ENCODE results near the gene LCMT1.
A peak's percentile ranks its signal among the peaks of the same experiment; 100 is the strongest.
"Not testable (repeated sequence)": the region's sequence is repeated elsewhere in the genome, so short reads cannot be mapped to it uniquely, and the experiment has no call there.

The LCMT1 gene

DNA sequence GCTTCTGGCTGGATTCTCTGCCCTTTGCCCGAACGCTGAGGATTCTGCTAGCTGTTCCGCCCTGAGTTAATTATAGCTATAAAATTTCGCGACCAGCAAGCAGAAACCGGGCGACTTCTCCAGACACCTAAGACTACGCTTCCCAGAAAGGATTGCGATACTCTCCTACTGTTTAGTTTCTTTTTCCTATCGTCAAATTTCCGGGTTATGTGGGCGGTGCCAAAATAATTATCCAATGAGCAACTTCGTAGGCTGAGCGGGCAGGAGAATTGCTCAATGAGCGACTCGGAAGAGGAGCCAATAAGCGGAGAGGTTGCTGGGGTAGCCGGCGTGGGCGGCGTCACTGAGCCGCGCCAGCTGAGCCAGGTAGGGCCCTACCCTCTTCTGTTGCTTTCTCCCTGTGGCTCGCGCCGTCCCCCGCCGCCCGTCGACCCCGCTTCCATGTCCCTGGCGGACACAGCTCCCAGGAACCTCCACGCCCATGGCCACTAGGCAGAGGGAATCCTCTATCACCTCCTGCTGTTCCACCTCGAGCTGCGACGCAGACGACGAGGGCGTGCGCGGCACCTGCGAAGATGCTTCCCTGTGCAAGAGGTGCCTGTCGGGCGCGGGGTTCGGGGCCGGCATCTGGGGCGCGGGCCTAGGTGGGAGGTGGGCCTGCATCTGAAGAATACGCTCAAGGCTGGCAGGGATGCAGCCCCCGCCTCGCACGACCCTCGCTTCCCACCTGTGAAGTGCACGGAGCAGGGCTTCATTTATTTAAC, at the start of gene LCMT1:
Gene LCMT1, plus strand, starts transcription at position 340 of the 764 bp plus-strand sequence. Its CDS starts 142 bp downstream, at position 482.
- FAIRE-seq: peak; percentile 92

DNA sequence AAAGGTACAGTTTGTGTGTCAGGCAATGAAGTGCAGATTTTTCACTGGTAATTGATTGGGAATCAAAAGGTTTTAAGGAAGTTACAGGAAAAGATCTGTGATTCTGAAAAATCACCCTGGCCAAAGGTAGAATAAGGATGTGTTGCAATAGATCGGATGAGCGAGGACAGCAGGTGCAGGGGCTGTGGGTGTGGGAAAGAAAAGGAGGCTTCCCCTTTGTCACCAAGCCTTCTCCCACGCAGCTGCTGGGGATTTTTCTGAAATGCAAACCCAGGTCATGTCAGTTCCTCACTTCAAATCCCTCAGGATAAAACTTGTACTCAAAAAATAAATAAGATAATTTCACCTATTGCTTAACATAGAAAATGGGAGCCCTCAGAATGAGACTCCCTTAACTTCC, 48.4 kb upstream of the LCMT1 start:
- FAIRE-seq: no peak

DNA sequence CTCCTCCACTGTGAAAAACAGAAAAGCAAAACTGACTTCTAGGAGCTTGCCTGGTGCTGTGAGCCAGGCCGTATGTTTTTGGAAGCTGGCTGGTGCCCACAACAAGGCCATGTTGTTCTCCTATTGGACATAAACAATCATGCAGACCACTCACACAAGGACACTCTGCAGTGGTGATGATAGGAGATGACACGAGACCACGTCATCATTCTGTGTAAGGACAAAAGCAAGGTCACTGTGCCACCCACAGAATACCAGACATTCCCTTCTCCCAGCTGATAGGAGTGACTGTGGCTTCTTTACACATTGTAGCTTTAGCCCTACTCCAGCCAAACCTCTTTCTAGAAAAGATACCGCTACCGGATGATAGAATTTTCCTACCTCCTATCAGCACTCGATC, 47.7 kb upstream of the LCMT1 start:
- FAIRE-seq: no peak

DNA sequence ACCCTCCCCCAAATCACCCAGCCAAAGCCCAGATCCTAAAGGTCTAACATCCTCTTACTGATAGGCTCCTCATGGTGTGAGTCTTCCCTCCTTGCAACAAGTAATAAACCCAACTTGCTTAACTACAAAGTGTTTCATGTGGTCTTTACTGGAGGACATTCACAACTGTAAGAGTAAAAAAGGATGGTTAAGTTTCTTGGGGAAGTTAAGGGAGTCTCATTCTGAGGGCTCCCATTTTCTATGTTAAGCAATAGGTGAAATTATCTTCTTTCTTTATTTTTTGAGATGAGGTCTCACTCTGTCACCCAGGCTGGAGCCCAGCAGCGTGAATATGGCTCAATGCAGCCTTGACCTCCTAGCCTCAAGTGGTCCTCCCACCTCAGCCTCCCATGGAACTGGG, 47.3 kb upstream of the LCMT1 start:
- not testable (repeated sequence) for FAIRE-seq

DNA sequence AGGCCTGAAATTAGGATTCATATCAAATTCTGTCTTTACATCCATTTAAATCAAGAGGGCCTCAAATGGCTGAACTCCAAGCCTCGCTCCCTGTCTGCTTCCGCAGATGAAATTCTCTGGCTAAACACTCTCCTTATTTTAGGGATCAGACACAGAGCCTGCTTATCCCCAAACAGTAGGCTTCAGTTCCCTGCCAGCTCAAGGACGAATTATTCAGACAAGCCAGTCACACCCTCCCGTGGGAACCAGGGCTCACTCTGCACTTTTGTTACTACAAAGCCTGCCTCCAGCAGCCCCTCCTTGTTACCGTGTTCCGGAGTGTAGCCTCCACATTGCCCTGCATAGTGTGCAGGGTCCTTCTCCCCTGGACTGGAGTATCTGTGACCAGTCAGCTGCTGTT, 46.6 kb upstream of the LCMT1 start:
- no peak for FAIRE-seq

DNA sequence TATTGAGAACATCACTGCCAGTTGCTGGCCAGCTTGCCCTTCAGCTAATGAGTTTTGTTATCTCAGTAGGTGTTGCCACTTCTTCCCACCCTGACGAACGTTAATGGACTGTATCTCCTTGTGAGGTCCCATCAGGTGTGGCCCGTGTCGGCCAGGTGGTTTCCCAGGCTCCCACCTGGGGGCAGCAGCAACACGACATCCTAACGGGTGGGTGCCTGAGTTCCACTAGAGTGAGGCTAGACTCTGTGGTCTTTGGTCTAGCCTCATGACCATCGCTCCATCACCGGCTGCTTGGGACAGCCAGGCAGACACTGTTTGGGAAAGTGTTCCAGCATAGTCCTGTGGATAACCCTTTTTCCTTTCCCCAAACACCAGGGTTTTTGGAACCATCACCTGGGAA, 45.6 kb upstream of the LCMT1 start:
- FAIRE-seq: no peak

DNA sequence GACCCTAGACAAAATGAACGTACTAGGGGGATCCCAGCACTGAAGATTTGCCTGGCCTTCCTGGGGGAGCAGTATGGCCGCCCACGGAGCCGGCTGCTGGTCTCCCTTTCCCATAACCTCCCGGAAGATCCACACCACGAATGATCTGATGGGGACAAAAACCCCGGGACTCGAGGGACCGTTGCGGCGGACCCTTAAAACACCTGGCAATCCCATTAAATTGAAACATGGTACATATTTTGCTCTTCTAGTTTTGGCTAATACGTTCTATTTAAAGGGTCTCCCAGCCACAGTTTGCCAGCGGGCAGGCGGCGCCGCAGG, 45.2 kb upstream of the LCMT1 start:
- FAIRE-seq: no peak

DNA sequence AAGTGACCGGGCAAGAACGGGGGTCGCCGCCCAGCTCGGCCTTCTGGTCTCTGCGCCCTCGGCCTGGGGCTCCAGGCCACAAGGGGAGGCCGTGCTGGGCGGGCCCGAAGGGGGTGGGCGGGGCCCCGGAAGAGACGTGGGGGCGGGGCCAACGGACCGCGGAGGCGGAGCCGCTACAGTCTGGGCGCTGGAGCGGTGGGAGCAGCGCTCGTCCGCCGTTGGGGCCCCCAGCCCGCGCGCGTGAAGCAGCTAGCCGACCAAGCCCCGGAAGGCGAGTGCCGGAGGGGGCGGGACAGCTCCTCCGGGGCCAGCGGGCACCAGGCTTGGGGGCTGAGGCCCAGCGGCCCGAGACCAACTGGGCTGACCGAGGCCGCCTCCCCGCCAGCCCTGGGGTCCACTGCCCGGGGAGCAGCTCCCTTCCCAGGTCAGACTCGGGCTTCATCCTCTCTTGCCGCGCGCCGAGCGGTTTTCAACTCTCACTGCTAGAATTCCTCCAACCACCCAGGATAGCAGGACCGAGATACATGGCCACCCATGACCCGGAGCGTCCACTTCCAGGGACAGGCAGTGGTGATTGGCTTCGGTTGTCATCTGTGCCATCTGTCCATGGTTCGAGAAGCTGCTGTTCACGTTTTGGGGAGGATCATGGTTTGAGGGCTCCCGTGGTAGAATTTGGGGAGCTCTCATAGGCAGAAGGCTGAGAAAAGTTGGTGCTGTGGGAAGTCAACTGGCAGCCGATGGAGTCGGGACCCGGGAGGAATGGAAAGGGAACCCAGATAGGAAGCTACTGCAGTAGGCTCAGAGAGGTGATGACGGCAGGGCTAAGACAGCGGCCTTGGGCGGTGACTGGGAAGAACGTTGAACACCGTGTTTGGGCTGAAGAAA, 44.6 kb upstream of the LCMT1 start:
- FAIRE-seq: no peak

DNA sequence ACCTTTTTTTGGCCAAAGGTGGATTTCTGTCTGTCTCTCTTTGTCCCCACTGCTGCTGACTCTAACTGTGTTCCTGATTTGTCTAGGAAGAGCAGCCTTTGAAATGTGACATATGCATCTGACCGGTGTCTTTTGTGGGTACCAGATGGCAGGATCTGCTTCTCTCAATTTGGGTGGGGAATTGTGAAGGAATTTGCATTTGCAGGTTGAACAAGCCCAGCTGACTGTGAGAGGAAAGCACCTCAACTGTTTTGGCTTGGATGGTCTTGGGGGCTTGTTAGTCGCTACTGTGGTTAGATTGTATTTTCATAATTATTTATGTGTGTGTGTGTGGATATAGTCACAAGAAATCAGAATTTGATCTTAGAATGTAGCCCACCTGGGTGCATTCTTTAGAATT, 37.7 kb upstream of the LCMT1 start:
- FAIRE-seq: no peak

DNA sequence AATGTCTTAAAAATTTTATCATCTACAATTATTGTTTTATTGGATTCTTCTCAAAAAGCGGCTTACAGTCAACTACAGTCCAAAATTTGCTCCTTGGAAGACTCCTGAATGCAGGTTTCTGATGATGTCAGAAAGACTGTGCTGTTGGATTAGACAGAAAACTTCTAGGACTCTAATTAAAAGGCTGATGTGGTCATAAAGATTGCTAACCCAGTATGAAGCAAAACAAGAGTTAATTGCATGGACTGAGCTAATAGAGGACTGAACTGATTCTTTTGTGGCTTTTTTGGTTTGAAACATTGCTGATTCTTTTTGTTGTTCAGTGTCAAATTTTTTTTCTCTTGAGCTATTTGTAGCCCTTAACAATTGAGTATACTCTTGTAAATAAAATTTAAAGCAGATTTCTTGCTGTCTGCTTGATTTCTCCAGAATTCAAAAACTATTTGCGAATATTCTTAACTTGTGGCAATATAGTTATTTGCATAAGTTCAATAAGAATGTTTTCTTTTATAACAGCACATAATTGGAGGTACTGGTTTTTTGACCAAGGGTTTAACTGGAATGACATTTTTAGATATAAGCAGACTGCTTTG, 33.1 kb upstream of the LCMT1 start:
- FAIRE-seq: no peak

DNA sequence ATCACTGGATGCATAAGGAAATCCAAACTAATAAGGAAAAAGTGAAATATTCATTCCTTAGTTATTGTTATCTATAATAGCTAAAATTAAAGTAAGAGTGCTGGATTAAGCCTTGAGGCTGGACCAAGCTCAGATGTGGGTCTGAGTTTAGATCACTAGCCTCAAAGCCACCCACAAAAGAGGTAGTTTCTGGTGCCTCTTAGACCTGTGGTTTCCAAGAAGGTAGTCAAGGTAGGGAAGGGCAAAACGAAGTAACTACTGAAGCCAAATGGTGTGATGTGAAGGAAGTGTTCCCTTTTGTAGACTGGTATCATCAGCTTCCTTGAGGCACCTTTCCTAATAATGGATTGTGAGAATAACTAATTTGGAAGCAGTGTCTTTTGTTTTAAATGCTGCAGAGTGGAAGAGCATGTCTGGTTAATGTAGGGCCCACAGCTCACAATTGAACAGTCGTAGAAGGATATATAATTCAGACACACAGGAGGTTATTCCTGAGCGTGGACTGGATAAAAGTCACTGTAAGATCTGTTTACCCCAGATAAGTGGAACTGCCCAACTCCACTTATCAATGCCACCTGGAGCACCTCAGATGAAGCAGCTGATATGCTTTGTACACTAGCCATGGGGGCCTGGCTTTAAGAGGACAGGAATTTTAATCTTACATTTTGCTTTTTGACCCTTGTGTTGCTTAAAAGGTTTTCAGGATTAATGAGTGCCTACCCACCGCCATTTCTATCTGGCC, 31.7 kb upstream of the LCMT1 start:
- no peak for FAIRE-seq

DNA sequence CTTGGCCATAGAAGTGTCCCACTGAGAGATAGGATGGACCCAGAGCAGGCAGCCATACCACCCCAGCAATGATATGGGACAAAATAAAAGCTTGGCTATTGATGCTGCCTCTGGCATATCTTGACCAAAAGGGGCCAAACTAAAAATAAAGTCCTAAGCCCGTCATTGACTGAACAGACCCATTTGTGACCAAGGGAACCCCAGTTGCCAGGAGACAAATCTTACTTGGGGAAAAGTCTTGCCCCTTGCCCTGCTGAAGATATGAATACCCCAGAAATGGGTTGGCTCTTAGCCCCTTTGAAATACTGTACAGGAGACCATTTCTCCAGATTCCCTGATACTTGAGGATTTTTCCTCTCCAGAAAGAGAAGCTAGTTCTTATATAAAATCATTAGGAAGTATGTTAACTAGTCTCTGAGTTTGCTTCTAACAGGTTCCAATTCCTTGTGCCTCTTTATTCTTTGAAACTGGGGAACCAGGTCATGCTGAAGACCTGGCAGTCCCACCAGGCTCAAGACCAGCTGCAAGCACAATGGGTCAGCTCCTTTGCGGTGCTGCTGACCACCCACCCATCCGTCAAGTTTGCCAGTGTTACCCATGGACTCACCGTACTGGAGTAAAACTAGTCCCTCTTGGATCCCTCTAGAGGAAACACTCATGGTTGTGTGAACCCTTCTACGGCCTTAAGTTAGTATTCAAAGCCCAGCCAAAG, 31.0 kb upstream of the LCMT1 start:
- no peak for FAIRE-seq

DNA sequence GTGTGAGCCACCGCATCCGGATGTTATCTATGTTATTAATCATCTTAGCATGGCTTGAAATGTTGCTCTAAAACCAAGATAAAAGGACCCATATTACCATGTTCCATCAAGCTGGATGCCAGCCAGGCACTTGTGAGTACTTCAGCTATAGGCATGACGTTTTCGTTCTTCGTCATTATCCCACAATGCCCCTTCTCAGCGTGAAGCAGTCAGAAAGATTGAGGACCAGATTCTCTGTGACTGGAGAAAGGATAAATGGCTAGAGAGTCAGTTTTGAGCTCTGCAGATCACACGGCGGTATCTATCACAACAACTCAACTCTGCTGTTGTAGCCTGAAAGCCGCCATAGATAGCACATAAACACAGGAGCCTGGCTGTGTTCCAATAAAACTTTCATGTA, 29.8 kb upstream of the LCMT1 start:
- FAIRE-seq: no peak

DNA sequence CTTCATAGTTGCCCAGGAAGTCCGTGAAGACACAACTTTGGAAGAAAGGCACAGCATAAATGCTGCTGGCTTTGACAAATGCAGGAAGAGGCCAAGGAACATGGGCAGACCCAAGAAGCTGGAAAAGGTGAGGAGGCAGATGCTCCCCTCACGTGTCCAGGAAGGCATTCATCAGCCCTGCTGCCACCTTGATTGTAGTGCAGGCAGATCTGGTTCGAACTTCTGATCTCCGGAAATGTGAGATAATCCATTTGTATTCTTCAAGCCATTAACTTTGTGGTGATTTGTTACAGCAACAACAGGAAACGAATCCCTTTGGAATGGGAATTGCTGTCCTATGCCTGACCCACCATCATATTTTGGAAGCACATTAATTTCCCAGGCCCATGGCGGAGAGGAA, 28.5 kb upstream of the LCMT1 start:
- no peak for FAIRE-seq

DNA sequence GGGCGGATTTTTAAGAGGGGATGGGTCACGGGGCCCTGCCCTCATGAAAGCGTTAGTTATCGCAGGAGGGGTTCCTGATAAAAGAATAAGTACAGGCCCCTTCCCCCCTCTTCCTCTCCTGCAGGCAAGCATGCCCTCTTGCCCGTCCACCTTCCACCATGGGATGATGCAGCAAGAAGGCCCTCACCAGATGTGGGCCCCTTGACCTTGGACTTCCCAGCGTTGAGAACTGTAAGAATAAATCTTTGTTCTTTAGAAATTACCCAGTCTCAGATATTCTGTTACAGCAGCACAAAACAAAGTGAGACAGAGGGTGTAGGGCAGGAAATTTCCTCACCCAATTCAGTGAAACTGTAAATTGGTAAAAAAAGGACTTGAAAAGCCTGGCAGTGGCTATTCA, 27.8 kb upstream of the LCMT1 start:
- no peak for FAIRE-seq

DNA sequence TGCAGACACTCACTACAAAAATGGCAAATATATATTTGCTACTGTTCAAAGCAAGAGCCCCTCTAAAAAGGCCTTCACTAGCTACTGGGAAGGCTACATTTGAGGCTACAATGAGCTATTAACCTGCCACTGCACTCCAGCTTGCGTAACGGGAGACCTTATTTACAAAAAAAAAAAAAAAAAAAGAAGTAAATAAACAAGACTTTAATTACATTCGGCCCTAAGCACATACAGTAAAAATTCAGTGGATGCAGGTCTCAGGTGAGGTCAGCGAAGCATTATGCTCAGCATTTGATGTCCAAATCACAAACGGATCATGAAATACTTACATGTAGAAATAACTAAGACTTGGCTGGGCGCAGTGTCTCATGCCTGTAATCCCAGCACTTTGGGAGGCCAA, 26.7 kb upstream of the LCMT1 start:
- no peak for FAIRE-seq

DNA sequence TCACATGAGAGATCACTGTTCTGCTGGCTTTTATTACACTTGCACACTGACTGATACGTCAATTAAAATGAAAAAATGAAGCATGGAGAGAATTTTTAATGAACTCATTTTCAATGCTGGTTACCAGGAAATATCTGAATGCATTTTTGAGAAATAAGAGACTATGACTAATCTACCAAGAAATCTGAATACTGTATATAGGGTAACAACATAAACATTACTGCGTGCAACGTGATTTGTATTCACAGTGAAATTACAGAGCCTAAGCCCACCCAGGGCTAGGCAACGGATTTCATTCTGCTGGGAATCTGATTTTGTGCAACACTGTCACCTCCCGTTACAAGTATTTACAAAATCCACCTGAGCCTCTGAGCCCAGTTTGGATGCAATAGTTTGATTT, 23.8 kb upstream of the LCMT1 start:
- no peak for FAIRE-seq

DNA sequence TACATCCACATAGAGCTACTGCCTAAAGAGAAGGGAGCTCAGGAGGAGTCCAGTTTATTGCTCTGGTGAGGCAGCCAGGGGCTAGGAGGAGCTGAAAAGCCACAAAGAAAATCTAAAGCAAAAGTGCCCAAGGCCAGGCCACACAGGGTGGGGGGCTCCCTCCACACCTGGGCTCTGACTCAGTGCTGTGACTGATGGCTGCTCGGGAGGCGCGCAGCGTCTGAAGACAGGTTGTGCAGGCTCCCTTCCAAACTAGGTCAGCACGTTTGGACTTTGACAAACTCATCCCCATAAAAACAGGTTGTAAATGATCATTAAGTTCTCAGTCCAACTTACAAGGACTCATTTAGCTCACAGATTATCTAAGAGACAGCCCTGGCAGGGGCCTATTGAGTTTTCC, 22.2 kb upstream of the LCMT1 start:
- FAIRE-seq: no peak

DNA sequence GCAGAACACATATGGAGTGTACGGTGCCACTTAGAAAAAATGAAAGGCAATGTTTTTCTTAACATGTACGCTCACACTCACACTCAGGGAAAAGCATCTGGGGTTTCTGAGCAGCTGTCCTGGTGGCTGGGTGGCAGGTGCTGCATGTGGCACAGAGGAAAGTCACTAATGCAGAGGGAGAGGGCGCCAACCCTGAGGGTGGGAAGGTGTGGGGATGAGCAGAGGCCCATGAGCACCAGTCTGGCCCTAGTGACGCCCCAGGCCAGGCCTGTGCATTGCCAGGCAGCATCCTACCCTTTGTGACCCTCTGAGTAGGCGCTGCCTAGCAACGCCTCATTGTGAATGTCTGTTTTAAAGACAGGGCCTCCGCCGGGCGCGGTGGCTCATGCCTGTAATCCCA, 19.1 kb upstream of the LCMT1 start:
- no peak for FAIRE-seq

DNA sequence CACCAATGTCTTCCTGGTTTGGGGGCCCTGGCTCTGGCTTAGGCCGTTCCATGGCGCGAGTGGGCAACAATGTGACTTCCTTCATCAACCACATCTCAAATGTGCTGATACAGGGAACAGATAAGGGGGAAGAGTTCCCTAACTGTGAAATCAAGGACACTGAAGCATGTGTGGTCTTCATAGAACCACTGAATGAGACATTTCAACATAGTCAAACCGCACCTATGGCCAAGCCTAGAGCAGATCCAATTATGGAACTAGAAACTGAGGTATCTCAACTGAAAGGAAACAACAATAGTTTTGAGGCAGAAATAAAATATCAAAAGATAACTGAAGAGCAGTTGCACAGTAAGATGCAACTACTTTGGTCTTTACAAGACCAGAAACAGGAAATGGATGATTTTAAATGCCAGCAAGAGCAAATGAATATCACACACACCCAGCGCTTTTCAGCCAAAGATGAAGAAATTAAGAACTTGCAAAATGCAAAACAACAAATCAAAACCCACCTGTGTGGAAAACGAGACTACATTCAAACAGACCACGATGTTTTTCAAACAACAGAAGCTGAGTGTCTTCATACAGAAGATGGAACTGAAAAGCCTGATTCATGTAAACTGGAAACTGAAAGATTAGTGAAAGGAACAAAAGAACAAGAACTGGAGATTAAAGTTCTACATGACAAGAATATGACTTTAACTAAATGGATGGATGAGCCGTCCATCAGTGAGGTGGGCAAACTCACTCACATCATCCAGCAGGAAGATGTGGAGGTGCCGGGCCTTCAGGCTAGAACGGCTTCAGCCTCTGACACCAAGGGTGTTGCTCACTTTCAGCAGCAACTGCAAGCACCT, 18.1 kb upstream of the LCMT1 start:
- FAIRE-seq: no peak

DNA sequence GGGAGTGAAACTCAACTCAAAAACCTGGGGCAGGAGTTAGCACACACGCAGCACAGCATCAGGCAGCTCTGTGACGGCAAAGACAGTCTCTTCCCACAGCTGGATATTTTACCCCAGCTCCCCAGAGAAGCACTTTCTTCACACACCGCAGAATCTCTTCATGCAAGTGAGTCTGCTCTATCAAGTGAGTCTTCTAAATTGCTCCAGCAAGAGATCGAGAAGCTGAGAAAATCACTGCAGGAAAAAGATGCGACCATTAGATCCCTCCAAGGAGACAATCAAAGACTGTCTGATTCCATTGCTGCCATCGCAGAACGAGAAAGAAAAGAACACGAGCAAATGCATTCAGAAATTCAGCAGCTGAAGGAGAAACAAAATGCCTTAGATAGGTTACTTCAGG, 16.9 kb upstream of the LCMT1 start:
- no peak for FAIRE-seq

DNA sequence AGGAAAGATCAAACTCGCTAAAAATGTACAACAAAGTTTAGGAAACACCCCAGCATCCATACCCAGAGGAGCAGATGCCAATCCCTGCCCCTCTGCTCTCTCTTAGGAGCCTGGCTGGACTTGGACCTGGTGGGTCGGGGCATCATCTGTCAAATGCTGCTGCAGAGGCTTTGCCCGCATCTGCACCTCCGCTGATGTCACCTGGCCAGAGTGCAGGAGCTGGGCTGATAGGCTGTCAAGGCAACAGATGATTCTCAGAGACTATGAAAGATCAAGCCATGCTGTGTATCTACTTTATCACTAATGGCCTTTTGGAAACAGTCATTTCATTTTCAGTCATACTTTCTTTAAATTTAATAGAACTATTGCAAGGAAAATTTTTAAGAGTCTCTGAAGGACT, 15.9 kb upstream of the LCMT1 start:
- no peak for FAIRE-seq
